Suprapubic skin (tissue), 4 donors: Measurements from ENCODE around the gene ZNF71. TPM values are rescaled to one million over a fixed set of nuclear protein-coding genes. Genes with fewer than 3 reads are reported as not detected.

Source experiments
- DNase-seq, 2 donors: peaks; one replicate each; pipeline ENCODE4 v3.0.0-alpha.2; 2019; ENCODE audit warnings: low spot score in 2 of 2
- H3K27ac ChIP-seq: fragments of 200-600 bp; sonication (generic); one replicate; pipeline ENCODE4 v1.5.1; 2019
- H3K27me3 ChIP-seq: fragments of 200-600 bp; sonication (generic); one replicate; pipeline ENCODE4 v1.5.1; 2019
- H3K36me3 ChIP-seq: fragments of 200-600 bp; sonication (generic); one replicate; pipeline ENCODE4 v1.5.1; 2019
- H3K4me1 ChIP-seq: fragments of 200-600 bp; sonication (generic); one replicate; pipeline ENCODE4 v1.5.1; 2019
- H3K4me3 ChIP-seq: fragments of 200-600 bp; sonication (generic); one replicate; pipeline ENCODE4 v1.5.1; 2019; ENCODE audit warnings: mild to moderate bottlenecking
- H3K9me3 ChIP-seq: fragments of 200-600 bp; sonication (generic); one replicate; pipeline ENCODE4 v1.5.1; 2019
- CTCF ChIP-seq, 2 donors: fragments of 200-600 bp in 1 of 2; fragments of 450-650 bp in 1 of 2; sonication (generic) in 1 of 2; IDR thresholded peaks; one replicate each; pipeline ENCODE4 v1.5.1; 2016 to 2019; ENCODE audit warnings: antibody characterized with exemption in 2 of 2, mild to moderate bottlenecking in 1 of 2, moderate library complexity in 1 of 2
- EP300 ChIP-seq: sonication (generic); formaldehyde crosslinking; IDR thresholded peaks from one replicate; pipeline ENCODE4 v1.6.1; 2017; ENCODE audit warnings: antibody characterized with exemption
- POLR2A ChIP-seq, 2 donors: fragments of 450-650 bp; IDR thresholded peaks; one replicate each; pipeline ENCODE4 v1.6.1; 2017; ENCODE audit warnings: antibody characterized with exemption in 2 of 2, mild to moderate bottlenecking in 2 of 2, moderate library complexity in 2 of 2
- POLR2AphosphoS5 ChIP-seq, 3 donors: sonication (generic); formaldehyde crosslinking; IDR thresholded peaks; one replicate each; pipeline ENCODE4 v1.6.1; 2017; ENCODE audit warnings: antibody characterized with exemption in 3 of 3
- WGBS: methylation state at CpG from one replicate; pipeline ENCODE4 v1.1.5; 2018; 5-methylcytosine and 5-hydroxymethylcytosine counted together
- total RNA-seq, 4 donors: library from RNA; depleted of rRNA; stranded (reverse); fragments of >200 nt; gene quantifications; one replicate each; pipeline ENCODE4 v1.1.0, GENCODE V29; 2016

ZNF71 gene
- total RNA-seq, 4 donors from 2014 or later: 5.0 to 15.9 (median 7.5) TPM

- TF ChIP-seq POLR2AphosphoS5 (IDR thresholded peaks at IDR 0.05) (peak in 1 of 3 donors; percentile 21), CTCF (IDR thresholded peaks at IDR 0.05) (no peak), EP300 (no peak), POLR2A (IDR thresholded peaks at IDR 0.05) (no peak)
- 21% methylated on average over 11 of the region's 21 CpGs for WGBS
- no peaks in the 10 kb centered on the region for H3K36me3 ChIP-seq
- peaks cover 12% of the 10 kb centered on the region for H3K27me3 ChIP-seq
- DNase-seq: no peak
- no peak overlapping the region for H3K27ac ChIP-seq
- H3K9me3 ChIP-seq: peaks cover 22% of the 10 kb centered on the region
- H3K4me3 ChIP-seq: no peak overlapping the region
- no peaks in the 10 kb centered on the region for H3K4me1 ChIP-seq
Measured at GRCh38 chr19:56637976-56638555, 43.0 kb downstream of the ZNF71 start.

- Histone ChIP-seq H3K36me3 (no peaks in the 10 kb centered on the region), H3K27ac (no peak overlapping the region), H3K9me3 (peaks cover 22% of the 10 kb centered on the region), H3K4me1 (no peaks in the 10 kb centered on the region), H3K4me3 (no peak overlapping the region), H3K27me3 (peaks cover 22% of the 10 kb centered on the region)
- DNase-seq: no peak
- TF ChIP-seq EP300: no peak
- no peak for TF ChIP-seq POLR2AphosphoS5 (IDR thresholded peaks at IDR 0.05)
- no peak for TF ChIP-seq POLR2A (IDR thresholded peaks at IDR 0.05)
- no peak for TF ChIP-seq CTCF (IDR thresholded peaks at IDR 0.05)
- WGBS: 46% methylated on average over 7 of the region's 7 CpGs
Measured at GRCh38 chr19:56639217-56639616, 44.1 kb downstream of the ZNF71 start.

DNA sequence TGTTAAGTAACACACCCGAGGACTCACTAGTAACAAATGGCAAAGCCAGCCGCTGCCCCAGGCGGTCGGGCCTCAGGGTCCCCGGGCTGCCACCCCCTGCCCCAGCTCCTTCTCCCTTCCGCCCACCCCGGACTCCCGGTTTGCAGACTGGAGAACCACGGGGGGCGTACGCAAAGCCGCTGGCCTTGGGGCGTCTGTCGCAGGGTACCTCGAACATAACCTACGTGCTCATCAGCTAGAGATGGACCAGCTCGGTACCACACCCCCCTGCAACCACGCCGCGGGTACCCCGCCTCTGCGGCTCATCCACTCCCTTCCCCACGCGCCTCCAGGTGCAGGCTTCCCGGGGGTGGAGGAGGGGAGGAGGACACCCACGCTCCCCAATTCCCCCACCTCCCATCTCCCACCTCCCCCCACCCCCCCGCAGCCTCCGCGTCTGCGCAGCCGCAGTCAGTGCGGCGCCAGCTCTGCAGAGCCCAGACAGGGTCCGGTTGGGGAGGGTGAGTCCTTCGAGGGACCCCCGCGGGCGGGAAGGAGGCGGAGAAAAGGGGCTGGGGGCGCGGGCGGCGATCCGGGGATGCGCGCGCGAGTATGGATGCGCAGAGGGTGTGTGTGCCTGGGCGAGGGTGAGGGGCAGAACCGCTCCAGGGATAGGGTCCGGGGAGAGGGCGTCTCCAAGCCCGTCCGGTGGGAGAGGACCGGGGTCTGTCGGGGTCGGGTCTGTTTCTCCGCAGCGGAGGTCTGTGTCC, 47.8 kb downstream of the ZNF71 start, which contains the start of gene SMIM17:
Gene SMIM17 (plus strand): TSS at position 449 of the 749 bp plus-strand sequence. CDS start 2,509 bp downstream, outside the sequence.
- H3K9me3 ChIP-seq: peaks cover 17% of the 10 kb centered on the region
- no peak within 1 kb of the TSS for H3K27ac ChIP-seq
- no peak within 1 kb of the TSS for H3K4me3 ChIP-seq
- no peak for TF ChIP-seq POLR2A (IDR thresholded peaks at IDR 0.05)
- peaks cover 22% of the 10 kb centered on the region for H3K27me3 ChIP-seq
- no peaks in the 10 kb centered on the region for H3K36me3 ChIP-seq
- WGBS: 18% methylated on average over 34 of the region's 60 CpGs
- DNase-seq: peak in 1 of 2 donors; percentile 23
- no peaks in the 10 kb centered on the region for H3K4me1 ChIP-seq

DNA sequence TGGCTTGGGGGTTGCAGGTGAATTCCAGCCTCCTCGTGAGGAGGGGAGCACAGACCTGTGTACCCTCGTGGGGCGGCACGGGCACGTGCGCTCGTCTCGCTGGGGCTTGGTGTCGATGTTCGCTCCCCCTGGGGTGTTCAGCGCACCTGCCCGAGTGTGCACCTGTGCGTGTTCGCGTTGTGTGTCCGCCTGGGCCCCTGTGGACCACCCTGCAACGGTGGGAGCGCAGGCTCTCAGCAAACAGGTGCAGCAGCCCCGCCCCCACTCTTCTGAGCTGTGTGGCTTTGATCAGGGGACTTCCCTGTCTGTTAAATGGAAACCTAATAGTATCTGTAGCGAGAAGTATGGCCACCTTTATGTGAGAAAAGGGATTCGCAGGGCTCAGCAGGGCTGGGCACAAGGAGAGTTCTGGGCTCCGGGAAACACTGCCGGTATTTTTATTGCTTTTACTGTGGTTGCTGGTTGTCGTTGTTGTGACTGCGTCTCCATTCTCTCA, 48.4 kb downstream of the ZNF71 start:
- Histone ChIP-seq H3K36me3 (no peaks in the 10 kb centered on the region), H3K4me1 (no peaks in the 10 kb centered on the region), H3K27ac (no peak overlapping the region), H3K27me3 (peaks cover 22% of the 10 kb centered on the region), H3K4me3 (no peak overlapping the region), H3K9me3 (peaks cover 12% of the 10 kb centered on the region)
- peak in 1 of 2 donors; percentile 61 for DNase-seq
- WGBS: 9% methylated on average over 5 of the region's 25 CpGs
- TF ChIP-seq POLR2AphosphoS5 (IDR thresholded peaks at IDR 0.05) (no peak), POLR2A (IDR thresholded peaks at IDR 0.05) (no peak), CTCF (IDR thresholded peaks at IDR 0.05) (no peak), EP300 (no peak)

DNA sequence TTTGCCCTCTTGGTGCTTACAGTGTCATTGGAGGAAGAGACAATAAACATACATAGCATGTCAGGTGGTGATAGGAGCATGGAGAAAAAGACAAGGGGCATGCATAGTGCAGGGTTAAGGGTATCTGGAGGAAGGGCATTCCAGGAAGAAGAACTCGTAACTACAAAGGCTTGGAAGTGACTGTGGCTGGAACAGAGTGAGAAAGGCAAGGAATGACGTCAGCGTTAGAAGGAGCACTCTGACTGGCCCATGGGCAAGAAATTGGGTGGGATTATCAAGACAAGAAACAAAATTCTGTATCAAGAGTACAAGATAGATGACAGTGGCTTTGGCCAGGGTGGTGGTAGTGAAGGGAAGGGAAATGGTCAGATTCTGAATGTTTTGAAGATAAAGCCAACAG, 59.0 kb downstream of the ZNF71 start:
- Histone ChIP-seq H3K27me3 (no peaks in the 10 kb centered on the region), H3K27ac (no peak overlapping the region), H3K4me1 (no peaks in the 10 kb centered on the region), H3K36me3 (no peaks in the 10 kb centered on the region), H3K9me3 (peaks cover 9% of the 10 kb centered on the region), H3K4me3 (no peak overlapping the region)
- TF ChIP-seq POLR2AphosphoS5 (IDR thresholded peaks at IDR 0.05) (no peak), CTCF (IDR thresholded peaks at IDR 0.05) (no peak), POLR2A (IDR thresholded peaks at IDR 0.05) (no peak), EP300 (no peak)
- DNase-seq: peak in 1 of 2 donors; percentile 20
- 71% methylated on average over 3 of the region's 3 CpGs for WGBS
